Progenitor cell of endocrine pancreas (in vitro differentiated cells): ENCODE data around the gene IFNAR2. TPM values are rescaled to one million over a fixed set of nuclear protein-coding genes. Genes with fewer than 3 reads are reported as not detected.
"Not testable (repeated sequence)": the region's sequence is repeated elsewhere in the genome, so short reads cannot be mapped to it uniquely, and the experiment has no call there.

Experiments used
- DNase-seq: peaks from one replicate; pipeline ENCODE4 v3.0.0; 2021; ENCODE audit warnings: low spot score; ENCODE audit not compliant: unreplicated experiment
- H3K27ac Mint-ChIP-seq: 2 replicates; pipeline ENCODE4 v1.8.0; 2021; ENCODE audit warnings: mild to moderate bottlenecking, moderate library complexity, mixed read lengths
- H3K27me3 Mint-ChIP-seq: 2 replicates; pipeline ENCODE4 v1.8.0; 2021; ENCODE audit warnings: mixed read lengths
- H3K36me3 Mint-ChIP-seq: 2 replicates; pipeline ENCODE4 v1.8.0; 2022; ENCODE audit warnings: mixed read lengths; ENCODE audit not compliant: insufficient read depth
- H3K4me1 Mint-ChIP-seq: 2 replicates; pipeline ENCODE4 v1.8.0; 2021; ENCODE audit warnings: low read depth, mixed read lengths
- H3K4me3 Mint-ChIP-seq: 2 replicates; pipeline ENCODE4 v1.8.0; 2021; ENCODE audit warnings: low read depth, mild to moderate bottlenecking, moderate library complexity, mixed read lengths
- H3K9me3 Mint-ChIP-seq: 2 replicates; pipeline ENCODE4 v1.8.0; 2021; ENCODE audit warnings: low read depth, mixed read lengths
- CTCF ChIP-seq: fragments of 200-600 bp; sonication (generic); IDR thresholded peaks from one replicate; pipeline ENCODE4 v1.5.0; 2021; ENCODE audit warnings: antibody characterized with exemption, mild to moderate bottlenecking; ENCODE audit not compliant: unreplicated experiment
- total RNA-seq: library from RNA; stranded (reverse); gene quantifications from 2 replicates; pipeline ENCODE4 v1.2.1, GENCODE V29; 2021

IFNAR2 gene
- total RNA-seq, 1 donor from 2014 or later = 17.4 TPM

DNA sequence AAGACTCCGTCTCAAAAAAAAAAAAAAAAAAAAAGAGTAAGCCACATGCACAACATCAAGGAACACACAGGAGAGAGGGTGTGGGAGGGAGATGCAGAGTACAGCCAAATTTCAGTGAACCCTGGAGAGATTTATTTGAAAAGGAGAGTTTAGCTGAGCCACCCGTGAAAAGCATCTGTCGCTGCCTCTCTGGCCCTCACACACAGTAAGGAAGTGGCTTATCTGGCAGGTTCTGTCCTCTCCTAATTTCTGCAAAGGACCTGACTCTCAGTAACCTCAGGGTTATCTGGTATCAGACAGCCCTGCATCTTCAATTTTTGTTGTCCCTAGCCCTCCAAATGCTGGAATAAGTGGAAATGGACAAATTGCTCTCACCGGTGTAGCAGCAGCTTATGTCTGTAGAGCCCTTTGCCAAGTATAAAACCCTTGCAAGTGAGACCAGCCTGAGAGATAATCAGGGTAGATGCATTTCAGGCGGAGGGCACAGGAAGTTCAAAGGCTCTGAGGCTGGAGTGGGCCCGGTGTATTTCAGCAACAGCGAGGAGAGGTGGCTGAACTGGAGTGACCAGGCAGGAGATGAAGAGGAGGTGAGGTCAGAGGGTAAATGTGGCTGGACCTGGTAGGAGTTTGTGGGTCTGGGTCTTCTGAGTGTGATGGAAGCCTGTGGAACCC lies 19.7 kb downstream of the IFNAR2 start:
- no peaks in the 10 kb centered on the region for H3K27me3 Mint-ChIP-seq

DNA sequence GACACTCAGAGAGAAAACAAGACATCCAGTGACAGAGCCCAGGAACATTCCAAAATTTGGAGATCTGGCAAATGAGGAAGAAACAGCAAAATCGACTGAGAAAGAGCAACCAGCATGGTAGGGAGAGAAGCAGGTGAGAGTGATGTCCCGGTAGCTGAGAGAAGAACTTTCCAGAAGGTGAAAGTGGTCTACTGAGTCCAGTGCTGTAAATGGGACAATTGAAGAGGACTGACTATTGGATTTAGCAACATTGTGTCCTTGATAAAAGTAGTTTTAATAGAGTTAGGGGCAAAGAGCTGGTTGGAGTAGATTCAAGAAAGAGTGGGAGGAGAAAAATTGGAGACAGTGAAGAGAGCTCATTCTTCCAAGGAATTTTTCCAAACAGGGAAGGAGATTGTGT lies 21.4 kb downstream of the IFNAR2 start:
- Mint-ChIP-seq H3K4me1 (no peaks in the 10 kb centered on the region), H3K36me3 (peaks cover 30% of the 10 kb centered on the region), H3K27ac (no peak overlapping the region), H3K9me3 (no peaks in the 10 kb centered on the region), H3K27me3 (no peaks in the 10 kb centered on the region), H3K4me3 (no peak overlapping the region)
- no peak for TF ChIP-seq CTCF
- no peak for DNase-seq

More for the DNA sequence above, 19.7 kb downstream of the IFNAR2 start:
- DNase-seq = no peak
- peaks cover 37% of the 10 kb centered on the region for H3K36me3 Mint-ChIP-seq
- no peaks in the 10 kb centered on the region for H3K9me3 Mint-ChIP-seq
- H3K27ac Mint-ChIP-seq = no peak overlapping the region
- no peak for TF ChIP-seq CTCF
- no peak overlapping the region for H3K4me3 Mint-ChIP-seq
- no peaks in the 10 kb centered on the region for H3K4me1 Mint-ChIP-seq

GRCh38 chr21:33253382-33253781 lies 23.6 kb downstream of the IFNAR2 start:
- H3K27me3 Mint-ChIP-seq, H3K4me1 Mint-ChIP-seq, H3K9me3 Mint-ChIP-seq, H3K4me3 Mint-ChIP-seq, DNase-seq, H3K27ac Mint-ChIP-seq: not testable (repeated sequence)
- H3K36me3 Mint-ChIP-seq = peaks cover 37% of the 10 kb centered on the region

- no peaks in the 10 kb centered on the region for H3K27me3 Mint-ChIP-seq
These were observed 25.0 kb downstream of the IFNAR2 start for GRCh38 chr21:33254766-33255165.

DNA sequence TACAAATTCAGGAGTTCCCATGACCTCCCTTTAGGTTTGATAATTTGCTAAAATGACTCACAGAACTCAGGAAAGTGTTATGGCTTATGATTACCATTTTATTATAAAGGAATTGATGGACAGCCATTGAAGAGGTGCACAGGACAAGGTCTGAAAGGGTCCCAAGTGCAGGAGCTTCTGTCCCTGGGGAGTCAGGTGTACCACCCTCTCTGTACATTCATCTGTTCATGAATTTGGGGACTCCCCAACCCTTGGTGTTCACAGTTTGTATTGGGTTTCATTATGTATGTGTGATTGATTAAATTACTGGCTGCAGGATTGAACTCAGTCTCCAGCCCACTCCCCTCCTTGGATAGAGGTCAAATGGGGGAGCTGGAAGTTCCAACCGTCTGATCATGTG lies 25.7 kb downstream of the IFNAR2 start:
- H3K4me1 Mint-ChIP-seq = no peaks in the 10 kb centered on the region
- no peak for DNase-seq
- H3K9me3 Mint-ChIP-seq = no peaks in the 10 kb centered on the region
- no peaks in the 10 kb centered on the region for H3K27me3 Mint-ChIP-seq
- H3K36me3 Mint-ChIP-seq = peaks cover 38% of the 10 kb centered on the region
- TF ChIP-seq CTCF = no peak
- no peak overlapping the region for H3K27ac Mint-ChIP-seq
- H3K4me3 Mint-ChIP-seq = no peak overlapping the region

More at GRCh38 chr21:33254766-33255165, 25.0 kb downstream of the IFNAR2 start:
- Mint-ChIP-seq H3K4me1 (no peaks in the 10 kb centered on the region), H3K4me3 (no peak overlapping the region), H3K27ac (no peak overlapping the region), H3K36me3 (peaks cover 40% of the 10 kb centered on the region), H3K9me3 (no peaks in the 10 kb centered on the region)
- no peak for TF ChIP-seq CTCF
- DNase-seq = no peak

DNA sequence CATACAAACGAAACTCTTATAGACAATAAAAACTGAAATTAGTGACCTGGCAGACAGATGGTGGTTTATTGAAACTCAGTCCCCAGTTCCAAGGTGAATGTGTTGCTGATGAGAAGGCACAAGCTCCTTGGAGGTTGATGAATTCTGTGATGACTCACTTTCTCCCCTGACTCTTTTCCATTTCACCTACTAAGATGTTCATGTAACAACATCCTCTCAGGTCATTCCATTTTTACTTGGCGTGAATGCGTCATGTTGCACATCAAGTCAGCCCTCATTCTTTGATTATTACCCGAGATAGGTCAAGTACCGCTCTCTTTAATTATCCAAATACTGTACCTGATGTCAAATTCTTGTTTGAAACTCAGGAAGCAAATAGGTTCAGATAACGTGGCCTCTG lies 26.3 kb downstream of the IFNAR2 start:
- Mint-ChIP-seq H3K4me1 (no peaks in the 10 kb centered on the region), H3K27ac (no peak overlapping the region), H3K4me3 (no peak overlapping the region), H3K27me3 (no peaks in the 10 kb centered on the region), H3K9me3 (no peaks in the 10 kb centered on the region), H3K36me3 (peaks cover 34% of the 10 kb centered on the region)
- TF ChIP-seq CTCF = no peak
- no peak for DNase-seq
